HCT116 (cell line): Measurements from ENCODE around the gene C1orf174. TPM values are rescaled to one million over a fixed set of nuclear protein-coding genes. Genes with fewer than 3 reads are reported as not detected.

Source experiments
- ATAC-seq: fragments of 200-7000 bp; cut with Tn5 transposase; 2 replicates; pipeline ENCODE4 v1.9.1; 2020; ENCODE audit warnings: mild to moderate bottlenecking, moderate library complexity
- BruUV-seq: library from RNA; stranded (reverse); fragments of 400-500 nt; replicated peaks from 2 replicates; lab custom pipeline; 2021; lab: Mats Ljungman, UMichigan
- CTCF ChIA-PET: fragments of 300-600 bp; sonication (Branson Sonifier 250); formaldehyde crosslinking; loops from one replicate; lab custom pipeline; 2021; ENCODE audit warnings: antibody characterized with exemption; lab: Charles Lee
- POLR2A ChIA-PET: fragments of 300-600, 350-600 bp; sonication (Branson Sonifier 250); formaldehyde crosslinking; loops from one replicate; lab custom pipeline; 2021; ENCODE audit warnings: antibody characterized with exemption; lab: Charles Lee
- RAD21 ChIA-PET, 2 experiments: fragments of 300-600 bp; sonication (Branson Sonifier 250); formaldehyde crosslinking; loops; one replicate each; lab custom pipeline; 2023; ENCODE audit warnings: low total read pairs in 2 of 2; ENCODE audit not compliant: uncharacterized antibody in 2 of 2, unreplicated experiment in 2 of 2, low non-redundant PET in 1 of 2; lab: Charles Lee
- DNase-seq: peaks from one replicate; pipeline ENCODE4 v3.0.0-alpha.2; 2010; ENCODE audit warnings: low read depth, low spot score
- H2AFZ ChIP-seq: fragments of 200-600 bp; shearing (Covaris generic), sonication (generic); 2 replicates; pipeline ENCODE4 v1.6.1; 2017; ENCODE audit warnings: low read depth, mixed run types, mixed read lengths, antibody characterized with exemption, low read length; ENCODE audit not compliant: poor library complexity, severe bottlenecking
- H3K27ac ChIP-seq: 2 replicates; pipeline ENCODE4 v1.5.1; 2012; ENCODE audit warnings: low read depth, low read length
- H3K27me3 ChIP-seq: fragments of 200-600 bp; sonication (generic); 2 replicates; pipeline ENCODE4 v1.6.1; 2016; ENCODE audit warnings: mixed run types, low read length, mixed read lengths; ENCODE audit not compliant: insufficient read depth
- H3K36me3 ChIP-seq, 2 experiments: fragments of 200-500 bp in 1 of 2; fragments of 200-600 bp in 1 of 2; sonication (Bioruptor generic) in 1 of 2; sonication (generic) in 1 of 2; 2 replicates each; pipeline versions ENCODE4 v1.5.1 to v1.6.1; 2014 to 2016; ENCODE audit warnings: low read length in 2 of 2, inconsistent platforms in 1 of 2, mixed read lengths in 1 of 2, mixed run types in 1 of 2; ENCODE audit not compliant: insufficient read depth in 2 of 2, control insufficient read depth in 1 of 2
- H3K4me1 ChIP-seq, 2 experiments: fragments of 200-600 bp in 1 of 2; sonication (generic) in 1 of 2; 2 replicates each; pipeline versions ENCODE4 v1.5.1 to v1.6.1; 2012 to 2017; ENCODE audit warnings: low read length in 2 of 2, inconsistent platforms in 1 of 2, mild to moderate bottlenecking in 1 of 2, mixed read lengths in 1 of 2, mixed run types in 1 of 2, moderate library complexity in 1 of 2; ENCODE audit not compliant: insufficient read depth in 2 of 2, control insufficient read depth in 1 of 2
- H3K4me2 ChIP-seq: fragments of 200-600 bp; sonication (generic); 2 replicates; pipeline ENCODE4 v1.6.1; 2017; ENCODE audit warnings: mixed run types, low read length, mixed read lengths
- H3K4me3 ChIP-seq, 2 experiments: fragments of 200-600 bp in 1 of 2; sonication (generic) in 1 of 2; replicated peaks in 1 of 2; 2 replicates each; pipeline ENCODE4 v1.5.1; 2011 to 2016; ENCODE audit warnings: low read length in 2 of 2, control low read depth in 1 of 2, low read depth in 1 of 2, mild to moderate bottlenecking in 1 of 2, mixed read lengths in 1 of 2, mixed run types in 1 of 2
- H3K79me2 ChIP-seq: fragments of 200-600 bp; sonication (generic); 2 replicates; pipeline ENCODE4 v1.6.1; 2017; ENCODE audit warnings: mild to moderate bottlenecking, mixed run types, low read length, moderate library complexity, mixed read lengths; ENCODE audit not compliant: insufficient read depth
- H3K9ac ChIP-seq: fragments of 200-600 bp; sonication (generic); 2 replicates; pipeline ENCODE4 v1.6.1; 2016; ENCODE audit warnings: low read length, mixed read lengths
- H3K9me2 ChIP-seq: fragments of 200-600 bp; sonication (generic), shearing (Covaris generic); 2 replicates; pipeline ENCODE4 v1.6.1; 2017; ENCODE audit warnings: mixed run types, mild to moderate bottlenecking, moderate library complexity; ENCODE audit not compliant: insufficient read depth
- H3K9me3 ChIP-seq, 2 experiments: fragments of 200-500 bp in 1 of 2; fragments of 200-600 bp in 1 of 2; sonication (Bioruptor generic) in 1 of 2; sonication (generic) in 1 of 2; 2 replicates each; pipeline ENCODE4 v1.6.1; 2014 to 2017; ENCODE audit warnings: low read length in 2 of 2, mixed read lengths in 2 of 2, inconsistent platforms in 1 of 2, low read depth in 1 of 2, mild to moderate bottlenecking in 1 of 2, mixed run types in 1 of 2, moderate library complexity in 1 of 2; ENCODE audit not compliant: control insufficient read depth in 1 of 2, insufficient read depth in 1 of 2
- H4K20me1 ChIP-seq: fragments of 200-600 bp; sonication (generic), shearing (Covaris generic); 2 replicates; pipeline ENCODE4 v1.6.1; 2017; ENCODE audit warnings: mixed run types, mild to moderate bottlenecking, moderate library complexity; ENCODE audit not compliant: insufficient read depth
- CBX3 ChIP-seq: IDR thresholded peaks from 2 replicates; pipeline ENCODE4 v1.6.1; 2012; ENCODE audit warnings: low read depth
- CEBPB ChIP-seq: IDR thresholded peaks from 2 replicates; pipeline ENCODE4 v1.6.1; 2012; ENCODE audit warnings: low read depth
- EGR1 ChIP-seq: IDR thresholded peaks from 2 replicates; pipeline ENCODE4 v1.6.1; 2012; ENCODE audit warnings: low read depth
- ELF1 ChIP-seq: IDR thresholded peaks from 2 replicates; pipeline ENCODE4 v1.6.1; 2012; ENCODE audit warnings: low read depth, borderline replicate concordance
- EZH2 ChIP-seq: fragments of 200-600 bp; sonication (generic); IDR thresholded peaks from 2 replicates; pipeline ENCODE4 v1.6.1; 2017; ENCODE audit warnings: antibody characterized with exemption, mixed run types
- FOSL1 ChIP-seq: IDR thresholded peaks from 2 replicates; pipeline ENCODE4 v1.6.1; 2012; ENCODE audit warnings: low read depth
- JUND ChIP-seq: IDR thresholded peaks from 2 replicates; pipeline ENCODE4 v1.6.1; 2012
- POLR2A ChIP-seq: IDR thresholded peaks from 2 replicates; pipeline ENCODE4 v1.7.0; 2011; ENCODE audit warnings: borderline replicate concordance; ENCODE audit not compliant: insufficient read depth, insufficient read length; ENCODE audit errors: extremely low read depth
- RAD21 ChIP-seq: IDR thresholded peaks from 2 replicates; pipeline ENCODE4 v1.6.1; 2012; ENCODE audit warnings: low read depth, mild to moderate bottlenecking
- SIN3A ChIP-seq: IDR thresholded peaks from 2 replicates; pipeline ENCODE4 v1.6.1; 2012; ENCODE audit warnings: low read depth
- SP1 ChIP-seq: IDR thresholded peaks from 2 replicates; pipeline ENCODE4 v1.6.1; 2012; ENCODE audit warnings: low read depth
- YY1 ChIP-seq: IDR thresholded peaks from 2 replicates; pipeline ENCODE4 v1.6.1; 2011; ENCODE audit warnings: low read length, low read depth, moderate library complexity, mild to moderate bottlenecking; ENCODE audit not compliant: insufficient replicate concordance; ENCODE audit errors: extremely low read depth
- ZNF274 ChIP-seq: fragments of 200-500 bp; sonication (Bioruptor generic); IDR thresholded peaks from 2 replicates; pipeline ENCODE4 v1.6.1; 2014; ENCODE audit warnings: mild to moderate bottlenecking, low read depth, low read length, inconsistent platforms
- intact Hi-C: fragments of 100-400 bp; cut with micrococcal nuclease; formaldehyde crosslinking; loops from 2 replicates; pipeline ENCODE4 v1.10.0; 2022
- total RNA-seq: library from RNA; stranded (reverse); gene quantifications from one replicate; pipeline ENCODE4 v1.2.1, GENCODE V29; 2021; ENCODE audit not compliant: unreplicated experiment
- TF ChIP-seq, protein P1 (sequence below): IDR thresholded peaks from 2 replicates; pipeline ENCODE4 v1.6.1; 2012; ENCODE audit warnings: low read depth
- TF ChIP-seq, protein P2 (sequence below): IDR thresholded peaks from 2 replicates; pipeline ENCODE4 v1.6.1; 2012
- TF ChIP-seq, protein P3 (sequence below): IDR thresholded peaks from 2 replicates; pipeline ENCODE4 v1.6.1; 2011; ENCODE audit warnings: mild to moderate bottlenecking, low read length, moderate library complexity; ENCODE audit not compliant: insufficient replicate concordance; ENCODE audit errors: extremely low read depth
- TF ChIP-seq, protein P4 (sequence below): IDR thresholded peaks from 2 replicates; pipeline ENCODE4 v1.6.1; 2012
- TF ChIP-seq, protein P5 (sequence below), 3 experiments: fragments of 200-600 bp in 1 of 3; sonication (generic) in 1 of 3; IDR thresholded peaks in 2 of 3; conservative IDR thresholded peaks in 1 of 3; 2 replicates each; pipeline ENCODE4 v1.5.1; 2012 to 2017; ENCODE audit warnings: low read depth in 2 of 3, low read length in 2 of 3, antibody characterized with exemption in 1 of 3, borderline replicate concordance in 1 of 3, control low read depth in 1 of 3, mild to moderate bottlenecking in 1 of 3, mixed read lengths in 1 of 3, mixed run types in 1 of 3, moderate library complexity in 1 of 3; ENCODE audit not compliant: insufficient read depth in 1 of 3

The C1orf174 gene
- total RNA-seq, 1 experiment from 2014 or later, result 33.7 TPM

DNA sequence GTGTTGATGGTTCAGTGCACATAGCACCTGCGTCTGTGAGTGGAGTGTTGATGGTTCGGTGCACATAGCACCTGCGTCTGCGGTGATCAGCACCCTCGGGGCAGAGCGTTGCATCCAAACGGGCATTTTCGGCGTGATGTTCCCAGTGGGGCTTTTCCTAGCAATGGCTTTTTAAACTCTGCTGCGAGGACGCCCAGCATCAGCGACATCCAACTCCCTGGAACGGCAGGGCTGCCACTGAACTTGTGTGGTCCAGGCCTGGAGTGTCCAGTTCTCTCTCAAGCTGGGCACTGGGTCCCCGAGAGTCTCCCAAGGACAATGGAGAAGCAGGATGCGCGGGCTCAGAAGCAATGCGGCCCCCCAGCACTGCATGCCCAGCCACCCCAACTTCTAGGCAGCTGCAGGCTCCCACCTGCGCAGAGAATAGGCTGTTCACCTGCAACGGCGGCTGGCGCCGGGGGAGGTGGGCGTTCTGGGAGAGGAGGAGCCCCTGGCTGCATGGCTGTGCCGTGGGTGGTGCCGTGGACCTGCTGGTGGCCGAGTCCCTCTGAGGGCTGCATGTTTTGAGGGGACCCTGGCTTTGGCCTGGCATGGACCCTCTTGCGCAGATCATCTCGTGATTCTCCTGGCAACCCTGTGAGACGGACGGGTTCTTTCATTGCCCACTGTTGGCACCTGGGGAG is 10.1 kb upstream of the C1orf174 start:
- intact Hi-C loops, result loop anchor here (2.0 kb wide), 2 partner anchors 1711 to 1837 kb away; no protein-coding TSS in a partner anchor

More for the DNA sequence above, 10.1 kb upstream of the C1orf174 start:
- ChIA-PET CTCF (interaction anchor here (1.4 kb wide), 1 partner anchor 1836 kb away, joined by 4 read pairs; no protein-coding TSS in a partner anchor), RAD21 (no interaction called here), POLR2A (no interaction called here)
- Histone ChIP-seq H2AFZ (no peak overlapping the region), H3K79me2 (no peaks in the 10 kb centered on the region), H3K36me3 (no peaks in the 10 kb centered on the region), H3K9me3 (no peaks in the 10 kb centered on the region), H3K27ac (no peak overlapping the region), H3K9ac (no peak overlapping the region), H3K4me1 (peaks cover 2 to 9% of the 10 kb centered on the region in 2 experiments; a peak in 3 of 4 replicates), H3K4me2 (peak overlapping the region; percentile 79), H4K20me1 (no peaks in the 10 kb centered on the region), H3K27me3 (no peaks in the 10 kb centered on the region), H3K9me2 (no peaks in the 10 kb centered on the region), H3K4me3 (no peak overlapping the region)
- no peak for DNase-seq
- peak; percentile 22 for ATAC-seq
- TF ChIP-seq, protein P1, sequence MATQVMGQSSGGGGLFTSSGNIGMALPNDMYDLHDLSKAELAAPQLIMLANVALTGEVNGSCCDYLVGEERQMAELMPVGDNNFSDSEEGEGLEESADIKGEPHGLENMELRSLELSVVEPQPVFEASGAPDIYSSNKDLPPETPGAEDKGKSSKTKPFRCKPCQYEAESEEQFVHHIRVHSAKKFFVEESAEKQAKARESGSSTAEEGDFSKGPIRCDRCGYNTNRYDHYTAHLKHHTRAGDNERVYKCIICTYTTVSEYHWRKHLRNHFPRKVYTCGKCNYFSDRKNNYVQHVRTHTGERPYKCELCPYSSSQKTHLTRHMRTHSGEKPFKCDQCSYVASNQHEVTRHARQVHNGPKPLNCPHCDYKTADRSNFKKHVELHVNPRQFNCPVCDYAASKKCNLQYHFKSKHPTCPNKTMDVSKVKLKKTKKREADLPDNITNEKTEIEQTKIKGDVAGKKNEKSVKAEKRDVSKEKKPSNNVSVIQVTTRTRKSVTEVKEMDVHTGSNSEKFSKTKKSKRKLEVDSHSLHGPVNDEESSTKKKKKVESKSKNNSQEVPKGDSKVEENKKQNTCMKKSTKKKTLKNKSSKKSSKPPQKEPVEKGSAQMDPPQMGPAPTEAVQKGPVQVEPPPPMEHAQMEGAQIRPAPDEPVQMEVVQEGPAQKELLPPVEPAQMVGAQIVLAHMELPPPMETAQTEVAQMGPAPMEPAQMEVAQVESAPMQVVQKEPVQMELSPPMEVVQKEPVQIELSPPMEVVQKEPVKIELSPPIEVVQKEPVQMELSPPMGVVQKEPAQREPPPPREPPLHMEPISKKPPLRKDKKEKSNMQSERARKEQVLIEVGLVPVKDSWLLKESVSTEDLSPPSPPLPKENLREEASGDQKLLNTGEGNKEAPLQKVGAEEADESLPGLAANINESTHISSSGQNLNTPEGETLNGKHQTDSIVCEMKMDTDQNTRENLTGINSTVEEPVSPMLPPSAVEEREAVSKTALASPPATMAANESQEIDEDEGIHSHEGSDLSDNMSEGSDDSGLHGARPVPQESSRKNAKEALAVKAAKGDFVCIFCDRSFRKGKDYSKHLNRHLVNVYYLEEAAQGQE, result no peak
- no peak for TF ChIP-seq JUND
- no peak for TF ChIP-seq SIN3A
- TF ChIP-seq SP1, result no peak
- TF ChIP-seq, protein P2, sequence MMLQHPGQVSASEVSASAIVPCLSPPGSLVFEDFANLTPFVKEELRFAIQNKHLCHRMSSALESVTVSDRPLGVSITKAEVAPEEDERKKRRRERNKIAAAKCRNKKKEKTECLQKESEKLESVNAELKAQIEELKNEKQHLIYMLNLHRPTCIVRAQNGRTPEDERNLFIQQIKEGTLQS, result no peak
- TF ChIP-seq ZNF274, result no peak
- TF ChIP-seq, protein P3, sequence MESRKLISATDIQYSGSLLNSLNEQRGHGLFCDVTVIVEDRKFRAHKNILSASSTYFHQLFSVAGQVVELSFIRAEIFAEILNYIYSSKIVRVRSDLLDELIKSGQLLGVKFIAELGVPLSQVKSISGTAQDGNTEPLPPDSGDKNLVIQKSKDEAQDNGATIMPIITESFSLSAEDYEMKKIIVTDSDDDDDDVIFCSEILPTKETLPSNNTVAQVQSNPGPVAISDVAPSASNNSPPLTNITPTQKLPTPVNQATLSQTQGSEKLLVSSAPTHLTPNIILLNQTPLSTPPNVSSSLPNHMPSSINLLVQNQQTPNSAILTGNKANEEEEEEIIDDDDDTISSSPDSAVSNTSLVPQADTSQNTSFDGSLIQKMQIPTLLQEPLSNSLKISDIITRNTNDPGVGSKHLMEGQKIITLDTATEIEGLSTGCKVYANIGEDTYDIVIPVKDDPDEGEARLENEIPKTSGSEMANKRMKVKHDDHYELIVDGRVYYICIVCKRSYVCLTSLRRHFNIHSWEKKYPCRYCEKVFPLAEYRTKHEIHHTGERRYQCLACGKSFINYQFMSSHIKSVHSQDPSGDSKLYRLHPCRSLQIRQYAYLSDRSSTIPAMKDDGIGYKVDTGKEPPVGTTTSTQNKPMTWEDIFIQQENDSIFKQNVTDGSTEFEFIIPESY, result no peak
- TF ChIP-seq, protein P4, sequence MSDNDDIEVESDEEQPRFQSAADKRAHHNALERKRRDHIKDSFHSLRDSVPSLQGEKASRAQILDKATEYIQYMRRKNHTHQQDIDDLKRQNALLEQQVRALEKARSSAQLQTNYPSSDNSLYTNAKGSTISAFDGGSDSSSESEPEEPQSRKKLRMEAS, result no peak
- no peak for TF ChIP-seq EZH2
- TF ChIP-seq YY1, result no peak
- no peak for TF ChIP-seq RAD21
- no peak for TF ChIP-seq CBX3
- TF ChIP-seq, protein P5, sequence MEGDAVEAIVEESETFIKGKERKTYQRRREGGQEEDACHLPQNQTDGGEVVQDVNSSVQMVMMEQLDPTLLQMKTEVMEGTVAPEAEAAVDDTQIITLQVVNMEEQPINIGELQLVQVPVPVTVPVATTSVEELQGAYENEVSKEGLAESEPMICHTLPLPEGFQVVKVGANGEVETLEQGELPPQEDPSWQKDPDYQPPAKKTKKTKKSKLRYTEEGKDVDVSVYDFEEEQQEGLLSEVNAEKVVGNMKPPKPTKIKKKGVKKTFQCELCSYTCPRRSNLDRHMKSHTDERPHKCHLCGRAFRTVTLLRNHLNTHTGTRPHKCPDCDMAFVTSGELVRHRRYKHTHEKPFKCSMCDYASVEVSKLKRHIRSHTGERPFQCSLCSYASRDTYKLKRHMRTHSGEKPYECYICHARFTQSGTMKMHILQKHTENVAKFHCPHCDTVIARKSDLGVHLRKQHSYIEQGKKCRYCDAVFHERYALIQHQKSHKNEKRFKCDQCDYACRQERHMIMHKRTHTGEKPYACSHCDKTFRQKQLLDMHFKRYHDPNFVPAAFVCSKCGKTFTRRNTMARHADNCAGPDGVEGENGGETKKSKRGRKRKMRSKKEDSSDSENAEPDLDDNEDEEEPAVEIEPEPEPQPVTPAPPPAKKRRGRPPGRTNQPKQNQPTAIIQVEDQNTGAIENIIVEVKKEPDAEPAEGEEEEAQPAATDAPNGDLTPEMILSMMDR (IDR thresholded peaks at IDR 0.05 in 2 of 3, conservative IDR thresholded peaks at IDR 0.05 in 1 of 3; ENCODE audit: borderline replicate concordance in 1 of 3, insufficient read depth in 1 of 3, low read depth in 2 of 3, low read length in 2 of 3), result no peak
- no peak for TF ChIP-seq ELF1
- TF ChIP-seq POLR2A, result no peak
- TF ChIP-seq CEBPB, result no peak
- TF ChIP-seq EGR1, result no peak
- TF ChIP-seq FOSL1, result no peak
- no TSS peak for BruUV-seq
